IMR-90 (cell line): ENCODE measurements around the gene DOCK10. TPM values are rescaled to one million over a fixed set of nuclear protein-coding genes. Genes with fewer than 3 reads are reported as not detected.

Experiments used
- ATAC-seq: fragments of 200-7000 bp; cut with Tn5 transposase; 2 replicates; pipeline ENCODE4 v1.9.1; 2020; ENCODE audit warnings: low read depth, mild to moderate bottlenecking, moderate library complexity
- BruUV-seq: library from RNA; stranded (reverse); fragments of 400-500 nt; replicated peaks from 2 replicates; lab custom pipeline; 2021; lab: Mats Ljungman, UMichigan
- CTCF ChIA-PET: fragments of 300-600 bp; formaldehyde crosslinking; extraction: SDS; loops from one replicate; lab custom pipeline; 2021; ENCODE audit warnings: antibody characterized with exemption; lab: Yijun Ruan, JAX
- POLR2A ChIA-PET: fragments of 300-600 bp; sonication (Branson Sonifier 250); formaldehyde crosslinking; loops from one replicate; lab custom pipeline; 2022; ENCODE audit warnings: antibody characterized with exemption; ENCODE audit not compliant: unreplicated experiment; lab: Charles Lee
- DNase-seq: peaks from one replicate; pipeline ENCODE4 v3.0.0; 2013
- H2AFZ ChIP-seq: replicated peaks from 2 replicates; pipeline ENCODE3; 2013; ENCODE audit warnings: low read length, mild to moderate bottlenecking; ENCODE audit not compliant: poor library complexity
- H2AK5ac ChIP-seq: 2 replicates; pipeline ENCODE4 v1.6.1; 2013; ENCODE audit warnings: low read depth, low read length, inconsistent platforms
- H2AK9ac ChIP-seq: replicated peaks from 2 replicates; pipeline ENCODE3; 2013; ENCODE audit warnings: mild to moderate bottlenecking, low read depth, low read length, moderate library complexity; ENCODE audit not compliant: poor library complexity
- H2BK120ac ChIP-seq: 2 replicates; pipeline ENCODE4 v1.6.1; 2013; ENCODE audit warnings: low read depth, low read length, inconsistent platforms
- H2BK15ac ChIP-seq: 3 replicates; pipeline ENCODE4 v1.6.1; 2013; ENCODE audit warnings: low read depth, low read length, inconsistent platforms
- H2BK20ac ChIP-seq: 2 replicates; pipeline ENCODE4 v1.6.1; 2013; ENCODE audit warnings: low read depth, mild to moderate bottlenecking, inconsistent platforms, low read length, moderate library complexity
- H2BK5ac ChIP-seq: 2 replicates; pipeline ENCODE4 v1.6.1; 2013; ENCODE audit warnings: mild to moderate bottlenecking, low read depth, low read length, inconsistent platforms; ENCODE audit not compliant: poor library complexity, severe bottlenecking
- H3K14ac ChIP-seq: replicated peaks from 2 replicates; pipeline ENCODE4 v1.6.1; 2013; ENCODE audit warnings: low read depth, low read length, inconsistent platforms
- H3K18ac ChIP-seq: 2 replicates; pipeline ENCODE4 v1.6.1; 2013; ENCODE audit warnings: low read depth, low read length, control low read depth
- H3K23ac ChIP-seq: 2 replicates; pipeline ENCODE4 v1.6.1; 2013; ENCODE audit warnings: low read depth, low read length, inconsistent platforms
- H3K27ac ChIP-seq: 2 replicates; pipeline ENCODE4 v1.5.1; 2013; ENCODE audit warnings: mild to moderate bottlenecking, control low read depth, low read length; ENCODE audit not compliant: insufficient read depth
- H3K27me3 ChIP-seq: 2 replicates; pipeline ENCODE4 v1.6.1; 2013; ENCODE audit warnings: low read length; ENCODE audit not compliant: control insufficient read depth, insufficient read depth
- H3K36me3 ChIP-seq: 2 replicates; pipeline ENCODE4 v1.6.1; 2013; ENCODE audit warnings: low read length, mixed read lengths; ENCODE audit not compliant: control insufficient read depth, insufficient read depth
- H3K4ac ChIP-seq: 2 replicates; pipeline ENCODE4 v1.6.1; 2013; ENCODE audit warnings: low read depth, low read length, inconsistent platforms
- H3K4me1 ChIP-seq: 2 replicates; pipeline ENCODE4 v1.6.1; 2013; ENCODE audit warnings: low read length, mixed read lengths; ENCODE audit not compliant: control insufficient read depth, insufficient read depth
- H3K4me2 ChIP-seq: 2 replicates; pipeline ENCODE4 v1.6.1; 2013; ENCODE audit warnings: low read depth, mild to moderate bottlenecking, control low read depth, low read length, moderate library complexity
- H3K4me3 ChIP-seq: 2 replicates; pipeline ENCODE4 v1.5.1; 2013; ENCODE audit warnings: low read depth, mild to moderate bottlenecking, control low read depth, low read length, moderate library complexity; ENCODE audit not compliant: insufficient read depth
- H3K56ac ChIP-seq: 2 replicates; pipeline ENCODE4 v1.6.1; 2013; ENCODE audit warnings: low read length, inconsistent platforms; ENCODE audit not compliant: insufficient read depth; ENCODE audit errors: extremely low read depth
- H3K79me1 ChIP-seq, 2 experiments: 2 replicates each; pipeline ENCODE4 v1.6.1; 2013; ENCODE audit warnings: low read length in 2 of 2, inconsistent platforms in 1 of 2, low read depth in 1 of 2
- H3K9ac ChIP-seq: 2 replicates; pipeline ENCODE4 v1.6.1; 2013; ENCODE audit warnings: low read depth, low read length, control low read depth
- H3K9me1 ChIP-seq: 2 replicates; pipeline ENCODE4 v1.6.1; 2013; ENCODE audit warnings: low read length, inconsistent platforms; ENCODE audit not compliant: insufficient read depth
- H3K9me3 ChIP-seq: 2 replicates; pipeline ENCODE4 v1.6.1; 2013; ENCODE audit warnings: low read length; ENCODE audit not compliant: control insufficient read depth, insufficient read depth
- H4K20me1 ChIP-seq: 2 replicates; pipeline ENCODE4 v1.6.1; 2013; ENCODE audit warnings: low read length, inconsistent platforms; ENCODE audit not compliant: insufficient read depth
- H4K5ac ChIP-seq: 2 replicates; pipeline ENCODE4 v1.6.1; 2013; ENCODE audit warnings: mild to moderate bottlenecking, low read depth, low read length, control low read depth
- H4K8ac ChIP-seq, 2 experiments: 2 replicates each; pipeline ENCODE4 v1.6.1; 2013; ENCODE audit warnings: low read depth in 2 of 2, low read length in 2 of 2, control low read depth in 1 of 2, inconsistent platforms in 1 of 2
- H4K91ac ChIP-seq: 2 replicates; pipeline ENCODE4 v1.6.1; 2013; ENCODE audit warnings: low read depth, low read length, inconsistent platforms; ENCODE audit not compliant: insufficient read depth
- BHLHE40 ChIP-seq: fragments of 150-350 bp; IDR thresholded peaks from 2 replicates; pipeline ENCODE4 v1.6.1; 2016; ENCODE audit warnings: mild to moderate bottlenecking, low read depth, low read length
- CEBPB ChIP-seq: IDR thresholded peaks from 2 replicates; pipeline ENCODE4 v1.6.1; 2012; ENCODE audit warnings: low read depth, low read length, improper control_type of control experiment
- CHD1 ChIP-seq: IDR thresholded peaks from 2 replicates; pipeline ENCODE4 v1.6.1; 2012; ENCODE audit warnings: low read depth, low read length, improper control_type of control experiment
- ELK1 ChIP-seq: fragments of 150-350 bp; IDR thresholded peaks from 2 replicates; pipeline ENCODE4 v1.6.1; 2016; ENCODE audit warnings: low read depth, mild to moderate bottlenecking, low read length, moderate library complexity, borderline replicate concordance
- FOS ChIP-seq: fragments of 150-350 bp; IDR thresholded peaks from 2 replicates; pipeline ENCODE4 v1.6.1; 2016; ENCODE audit warnings: low read depth, low read length
- MAFK ChIP-seq: IDR thresholded peaks from 2 replicates; pipeline ENCODE4 v1.6.1; 2012; ENCODE audit warnings: low read depth, low read length, improper control_type of control experiment
- MAZ ChIP-seq: IDR thresholded peaks from 2 replicates; pipeline ENCODE4 v1.6.1; 2012; ENCODE audit warnings: low read depth, mild to moderate bottlenecking, low read length, improper control_type of control experiment, moderate library complexity, borderline replicate concordance
- MXI1 ChIP-seq: IDR thresholded peaks from 2 replicates; pipeline ENCODE4 v1.6.1; 2012; ENCODE audit warnings: low read depth, mild to moderate bottlenecking, low read length, moderate library complexity, borderline replicate concordance
- NFE2L2 ChIP-seq: fragments of 150-350 bp; IDR thresholded peaks from 2 replicates; pipeline ENCODE4 v1.6.1; 2016; ENCODE audit warnings: low read depth, mild to moderate bottlenecking, low read length
- POLR2A ChIP-seq: IDR thresholded peaks from 2 replicates; pipeline ENCODE4 v1.6.1; 2012; ENCODE audit warnings: mild to moderate bottlenecking, low read depth, low read length
- RAD21 ChIP-seq: IDR thresholded peaks from 2 replicates; pipeline ENCODE4 v1.6.1; 2012; ENCODE audit warnings: low read length, improper control_type of control experiment
- RCOR1 ChIP-seq: IDR thresholded peaks from 2 replicates; pipeline ENCODE4 v1.6.1; 2012; ENCODE audit warnings: mild to moderate bottlenecking, low read length, improper control_type of control experiment; ENCODE audit not compliant: insufficient replicate concordance
- RFX5 ChIP-seq: IDR thresholded peaks from 2 replicates; pipeline ENCODE4 v1.8.0; 2012; ENCODE audit warnings: low read depth, mild to moderate bottlenecking, low read length, moderate library complexity
- SMC3 ChIP-seq: fragments of 150-350 bp; IDR thresholded peaks from 2 replicates; pipeline ENCODE4 v1.6.1; 2016; ENCODE audit warnings: low read depth, mild to moderate bottlenecking, antibody characterized with exemption, low read length, moderate library complexity
- WGBS, 2 experiments: methylation state at CpG; one replicate each; pipeline versions ENCODE4 v1.1.5 to v1.1.7; 2013; ENCODE audit warnings: missing lambda C conversion rate in 2 of 2; ENCODE audit not compliant: insufficient read length in 1 of 2; ENCODE audit errors: extremely low coverage in 2 of 2; 5-methylcytosine and 5-hydroxymethylcytosine counted together
- dilution Hi-C: fragments of 300-500 bp; cut with HindIII; formaldehyde crosslinking; loops from one replicate; pipeline ENCODE4 v1.14.3; 2018; ENCODE audit warnings: low sequenced_read_pairs; ENCODE audit not compliant: unreplicated experiment
- in situ Hi-C: fragments of 300-500 bp; cut with MboI; formaldehyde crosslinking; loops from 3 replicates; pipeline ENCODE4 v1.14.3; 2019; ENCODE audit warnings: low sequenced_read_pairs, inconsistent platforms, mixed read lengths
- intact Hi-C: fragments of 100-400 bp; cut with micrococcal nuclease; formaldehyde crosslinking; loops from 2 replicates; pipeline ENCODE4 v1.10.0; 2022
- polyA plus RNA-seq, 3 experiments: library from polyadenylated mRNA; depleted of rRNA; stranded (reverse); fragments of >200 nt; gene quantifications; 2 replicates each; pipeline ENCODE4 v1.2.3, GENCODE V29; 2012; ENCODE audit warnings: low replicate concordance in 1 of 3
- total RNA-seq: library from RNA; depleted of rRNA; stranded (reverse); fragments of >200 nt; gene quantifications from 2 replicates; pipeline ENCODE4 v1.2.3, GENCODE V29; 2012
- TF ChIP-seq, protein P1 (sequence below): conservative IDR thresholded peaks from 2 replicates; pipeline ENCODE4 v1.5.1; 2012; ENCODE audit warnings: mild to moderate bottlenecking, low read depth, low read length, improper control_type of control experiment
- TF ChIP-seq, protein P2 (sequence below): fragments of 150-350 bp; IDR thresholded peaks from 2 replicates; pipeline ENCODE4 v1.6.1; 2017; ENCODE audit warnings: mild to moderate bottlenecking, antibody characterized with exemption, low read length, low read depth

Gene DOCK10
- total and polyA plus RNA-seq, 2 of the 4 experiments (the other 2 are of a cell fraction), result 58.6 to 75.3 TPM

- in situ Hi-C loops (no loop called here), intact Hi-C loops (no loop called here), dilution Hi-C loops (no loop called here)
- Histone ChIP-seq H2AFZ (no peak overlapping the region), H2BK15ac (no peak overlapping the region), H4K20me1 (no peaks in the 10 kb centered on the region), H3K18ac (no peak overlapping the region), H3K27me3 (no peaks in the 10 kb centered on the region), H3K4me2 (peak overlapping the region; percentile 7; the same call in 1 of the 2 replicates), H4K5ac (no peak overlapping the region), H3K56ac (no peak overlapping the region), H3K36me3 (peaks cover 3% of the 10 kb centered on the region; the same call in 1 of the 2 replicates), H3K14ac (no peak overlapping the region), H2BK20ac (no peak overlapping the region), H3K4me3 (no peak overlapping the region), H4K91ac (no peak overlapping the region), H3K27ac (no peak overlapping the region), H2AK5ac (no peak overlapping the region), H2AK9ac (peak overlapping the region; percentile 38), H4K8ac (no peak overlapping the region), H2BK5ac (peak overlapping the region; percentile 20), H3K9me3 (peaks cover 3% of the 10 kb centered on the region; the same call in 1 of the 2 replicates), H3K9ac (no peak overlapping the region), H3K4me1 (peaks cover 2% of the 10 kb centered on the region; the same call in 1 of the 2 replicates), H3K79me1 (no peaks in the 10 kb centered on the region), H3K9me1 (0 out of 2 replicates have a peak, but pooled peaks cover 3% of the 10 kb centered on the region), H2BK120ac (no peak overlapping the region; the same call in 1 of the 2 replicates), H3K4ac (no peak overlapping the region), H3K23ac (no peak overlapping the region)
- CTCF ChIA-PET, result no interaction called here
- 55% methylated on average over 2 of the region's 2 CpGs; no CpG with 5 or more reads in 1 of the 2 experiments for WGBS, 2 experiments
- BruUV-seq, result no TSS peak
- ATAC-seq (peak; percentile 77), DNase-seq (peak; percentile 68)
- POLR2A ChIA-PET, result no interaction called here
- TF ChIP-seq POLR2A, result no peak
- no peak for TF ChIP-seq RFX5
- TF ChIP-seq, protein P1, sequence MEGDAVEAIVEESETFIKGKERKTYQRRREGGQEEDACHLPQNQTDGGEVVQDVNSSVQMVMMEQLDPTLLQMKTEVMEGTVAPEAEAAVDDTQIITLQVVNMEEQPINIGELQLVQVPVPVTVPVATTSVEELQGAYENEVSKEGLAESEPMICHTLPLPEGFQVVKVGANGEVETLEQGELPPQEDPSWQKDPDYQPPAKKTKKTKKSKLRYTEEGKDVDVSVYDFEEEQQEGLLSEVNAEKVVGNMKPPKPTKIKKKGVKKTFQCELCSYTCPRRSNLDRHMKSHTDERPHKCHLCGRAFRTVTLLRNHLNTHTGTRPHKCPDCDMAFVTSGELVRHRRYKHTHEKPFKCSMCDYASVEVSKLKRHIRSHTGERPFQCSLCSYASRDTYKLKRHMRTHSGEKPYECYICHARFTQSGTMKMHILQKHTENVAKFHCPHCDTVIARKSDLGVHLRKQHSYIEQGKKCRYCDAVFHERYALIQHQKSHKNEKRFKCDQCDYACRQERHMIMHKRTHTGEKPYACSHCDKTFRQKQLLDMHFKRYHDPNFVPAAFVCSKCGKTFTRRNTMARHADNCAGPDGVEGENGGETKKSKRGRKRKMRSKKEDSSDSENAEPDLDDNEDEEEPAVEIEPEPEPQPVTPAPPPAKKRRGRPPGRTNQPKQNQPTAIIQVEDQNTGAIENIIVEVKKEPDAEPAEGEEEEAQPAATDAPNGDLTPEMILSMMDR, result no peak
- no peak for TF ChIP-seq RAD21
- no peak for TF ChIP-seq NFE2L2
- no peak for TF ChIP-seq FOS
- TF ChIP-seq, protein P2, sequence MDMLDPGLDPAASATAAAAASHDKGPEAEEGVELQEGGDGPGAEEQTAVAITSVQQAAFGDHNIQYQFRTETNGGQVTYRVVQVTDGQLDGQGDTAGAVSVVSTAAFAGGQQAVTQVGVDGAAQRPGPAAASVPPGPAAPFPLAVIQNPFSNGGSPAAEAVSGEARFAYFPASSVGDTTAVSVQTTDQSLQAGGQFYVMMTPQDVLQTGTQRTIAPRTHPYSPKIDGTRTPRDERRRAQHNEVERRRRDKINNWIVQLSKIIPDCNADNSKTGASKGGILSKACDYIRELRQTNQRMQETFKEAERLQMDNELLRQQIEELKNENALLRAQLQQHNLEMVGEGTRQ, result no peak
- TF ChIP-seq CHD1, result no peak
- TF ChIP-seq ELK1, result no peak
- no peak for TF ChIP-seq MAZ
- no peak for TF ChIP-seq BHLHE40
- no peak for TF ChIP-seq CEBPB
- no peak for TF ChIP-seq MXI1
- no peak for TF ChIP-seq MAFK
- TF ChIP-seq RCOR1, result no peak
- no peak for TF ChIP-seq SMC3
These were observed 199.1 kb downstream of the DOCK10 start for GRCh38 chr2:224843141-224843540.
